GM13976 (cell line): Measurements from ENCODE around the gene RAPGEF2.

Experiments
- DNase-seq: peaks from one replicate; pipeline ENCODE4 v3.0.0; 2012; ENCODE audit warnings: low spot score
- in situ Hi-C: fragments of 300-500 bp; cut with MboI; formaldehyde crosslinking; loops from one replicate; pipeline ENCODE4 v1.12.0; 2022; ENCODE audit warnings: low sequenced_read_pairs, mixed read lengths, inconsistent platforms; ENCODE audit not compliant: unreplicated experiment
- TF ChIP-seq, protein P1 (sequence below): IDR thresholded peaks from 2 replicates; pipeline ENCODE4 v1.5.1; 2012; ENCODE audit warnings: borderline replicate concordance, mild to moderate bottlenecking; ENCODE audit not compliant: insufficient read depth; ENCODE audit errors: extremely low read depth, missing control alignments, control extremely low read depth

RAPGEF2 gene

DNA sequence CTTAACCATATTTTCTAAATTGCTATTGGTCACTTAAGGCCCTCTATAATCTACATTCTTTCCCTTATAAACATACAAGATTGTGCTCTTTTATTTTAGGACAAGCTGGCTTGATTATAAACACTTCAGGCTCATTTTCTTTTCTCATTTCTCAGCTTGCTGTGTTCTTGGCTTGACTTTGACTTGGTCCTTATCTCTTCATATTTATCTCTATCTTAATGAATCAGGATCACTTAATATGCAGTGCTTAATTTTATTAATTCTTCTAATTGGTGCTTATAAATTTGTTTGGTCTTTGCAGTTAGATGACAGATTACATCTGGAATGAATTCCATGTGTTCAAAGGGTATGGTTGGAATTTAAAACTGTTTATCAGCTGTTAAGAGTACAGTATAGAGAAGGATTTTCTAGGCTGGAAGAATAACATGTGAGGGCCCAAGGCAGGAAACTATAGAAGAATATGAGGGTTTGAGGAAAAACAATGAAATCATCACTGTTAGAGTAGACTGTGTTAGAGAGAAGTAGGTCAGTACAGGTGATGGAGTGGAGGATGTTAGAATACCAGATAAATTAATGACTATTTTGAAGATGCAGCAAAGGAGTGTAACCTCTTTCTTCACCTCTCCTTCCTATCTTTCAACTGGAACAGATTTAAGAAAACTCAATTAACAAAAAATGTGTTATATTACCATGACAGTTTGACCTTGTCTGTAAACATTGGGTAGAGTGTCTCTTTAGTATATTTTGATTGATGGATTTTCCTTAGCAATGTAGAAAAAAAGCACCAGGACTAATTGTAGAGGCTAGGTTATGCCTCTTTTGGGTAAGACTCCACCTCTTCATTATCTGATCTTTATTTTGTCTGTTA, 169.6 kb downstream of the RAPGEF2 start:
- TF ChIP-seq, protein P1, sequence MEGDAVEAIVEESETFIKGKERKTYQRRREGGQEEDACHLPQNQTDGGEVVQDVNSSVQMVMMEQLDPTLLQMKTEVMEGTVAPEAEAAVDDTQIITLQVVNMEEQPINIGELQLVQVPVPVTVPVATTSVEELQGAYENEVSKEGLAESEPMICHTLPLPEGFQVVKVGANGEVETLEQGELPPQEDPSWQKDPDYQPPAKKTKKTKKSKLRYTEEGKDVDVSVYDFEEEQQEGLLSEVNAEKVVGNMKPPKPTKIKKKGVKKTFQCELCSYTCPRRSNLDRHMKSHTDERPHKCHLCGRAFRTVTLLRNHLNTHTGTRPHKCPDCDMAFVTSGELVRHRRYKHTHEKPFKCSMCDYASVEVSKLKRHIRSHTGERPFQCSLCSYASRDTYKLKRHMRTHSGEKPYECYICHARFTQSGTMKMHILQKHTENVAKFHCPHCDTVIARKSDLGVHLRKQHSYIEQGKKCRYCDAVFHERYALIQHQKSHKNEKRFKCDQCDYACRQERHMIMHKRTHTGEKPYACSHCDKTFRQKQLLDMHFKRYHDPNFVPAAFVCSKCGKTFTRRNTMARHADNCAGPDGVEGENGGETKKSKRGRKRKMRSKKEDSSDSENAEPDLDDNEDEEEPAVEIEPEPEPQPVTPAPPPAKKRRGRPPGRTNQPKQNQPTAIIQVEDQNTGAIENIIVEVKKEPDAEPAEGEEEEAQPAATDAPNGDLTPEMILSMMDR: no peak
- no peak for DNase-seq
- in situ Hi-C loops: no loop called here

DNA sequence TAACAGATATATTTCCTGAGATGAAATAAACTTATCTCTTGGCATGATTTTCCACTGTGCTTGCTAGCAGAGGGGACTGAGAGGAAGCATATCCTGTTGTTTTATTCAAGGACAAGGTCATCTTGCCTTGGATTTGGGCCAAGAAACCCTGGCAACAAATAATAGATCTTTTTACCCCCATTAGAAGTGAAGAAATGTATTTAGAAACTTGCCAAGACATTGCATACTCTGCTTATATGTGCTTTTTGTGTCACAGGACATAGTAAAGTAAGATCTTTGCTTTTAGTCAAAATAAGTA, 170.2 kb downstream of the RAPGEF2 start:
- in situ Hi-C loops: no loop called here
- TF ChIP-seq, protein P1: no peak
- DNase-seq: no peak

DNA sequence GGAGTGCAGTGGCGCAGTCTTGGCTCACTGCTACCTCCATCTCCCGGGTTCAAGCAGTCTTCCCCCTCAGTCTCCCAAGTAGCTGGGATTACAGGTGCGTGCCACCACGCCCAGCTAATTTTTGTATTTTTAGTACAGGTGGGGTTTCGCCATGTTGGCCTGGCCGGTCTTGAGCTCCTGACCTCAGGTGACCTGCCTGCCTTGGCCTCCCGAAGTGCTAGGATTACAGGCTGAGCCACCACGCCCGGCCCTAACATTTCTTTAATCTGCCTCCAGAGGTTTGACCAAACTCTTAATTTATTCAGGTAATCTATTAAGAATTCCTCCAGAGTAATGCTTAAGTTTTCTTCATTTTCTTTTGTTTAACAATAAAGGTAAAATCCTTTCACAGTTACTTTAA, 171.0 kb downstream of the RAPGEF2 start:
- DNase-seq: no peak
- TF ChIP-seq, protein P1: no peak
- in situ Hi-C loops: no loop called here

DNA sequence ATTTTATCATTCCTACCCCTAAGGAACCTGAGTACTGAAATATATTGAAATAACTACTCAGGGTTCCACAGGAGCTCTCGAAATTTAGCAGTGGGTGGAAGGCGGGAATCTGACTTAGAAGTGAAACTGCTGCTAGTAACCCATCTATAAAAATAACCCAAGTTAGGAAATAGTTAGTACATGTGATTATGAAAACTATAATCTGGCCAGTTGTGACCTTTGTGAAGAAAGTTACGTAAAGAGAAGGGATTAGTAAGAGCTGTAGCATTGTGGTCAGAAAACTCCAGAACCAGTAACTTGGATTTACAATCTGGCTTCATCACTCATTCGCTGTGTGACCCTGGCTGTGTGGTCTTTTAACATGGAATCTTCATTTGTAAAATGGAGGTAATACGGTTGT, 175.5 kb downstream of the RAPGEF2 start:
- TF ChIP-seq, protein P1: no peak
- in situ Hi-C loops: no loop called here
- no peak for DNase-seq

DNA sequence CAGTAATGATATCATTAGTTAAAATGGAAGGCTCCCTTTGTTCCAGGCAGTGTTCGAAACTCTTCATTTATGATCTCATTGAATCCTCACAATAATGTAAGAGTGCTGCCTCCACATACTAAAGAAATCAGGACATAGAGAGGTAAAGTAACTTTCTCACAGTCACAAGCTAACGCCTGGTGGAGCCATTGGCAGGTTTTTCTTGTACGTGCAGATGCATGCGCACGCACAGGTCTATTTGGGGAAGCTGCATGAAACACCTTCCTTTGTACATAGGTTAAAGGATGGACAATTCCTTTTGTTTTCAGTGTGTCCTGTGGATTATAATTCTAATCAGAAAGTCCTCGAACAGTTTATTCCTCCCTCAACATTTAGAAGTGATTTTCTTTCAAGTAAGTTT, 176.2 kb downstream of the RAPGEF2 start:
- in situ Hi-C loops: no loop called here
- no peak for DNase-seq
- TF ChIP-seq, protein P1: no peak

DNA sequence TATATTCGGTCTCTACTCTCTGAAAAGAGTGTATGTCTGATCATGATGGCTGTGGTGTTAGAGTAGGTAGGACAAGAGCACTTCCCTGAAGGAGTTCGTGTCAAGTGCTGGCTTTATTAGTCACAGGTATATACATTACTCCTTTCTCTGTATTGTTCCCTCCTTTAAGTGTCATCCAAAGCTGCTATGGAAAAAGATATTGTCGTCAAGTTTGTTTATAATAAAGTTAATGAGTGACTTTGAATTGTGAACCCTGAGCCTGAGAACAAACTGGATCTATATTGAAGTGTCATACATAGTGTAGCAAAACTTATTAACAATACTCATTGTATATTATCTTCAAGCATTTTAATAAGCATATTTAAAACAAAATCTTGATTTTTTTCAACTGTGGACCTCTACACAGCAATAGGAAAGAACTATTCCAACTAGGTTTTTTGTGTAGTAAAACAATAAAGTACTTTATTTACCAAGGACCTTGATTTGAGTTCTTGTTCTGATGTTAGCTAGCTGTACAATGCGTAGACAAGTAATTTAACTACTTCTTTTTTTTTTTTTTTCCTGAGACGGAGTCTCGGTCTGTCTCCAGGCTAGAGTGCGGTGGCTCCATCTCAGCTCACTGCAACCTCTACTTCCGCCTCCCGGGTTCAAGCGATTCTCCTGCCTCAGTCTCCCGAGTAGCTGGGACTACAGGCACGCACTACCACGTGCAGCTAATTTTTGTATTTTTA, 177.7 kb downstream of the RAPGEF2 start:
- in situ Hi-C loops: no loop called here
- TF ChIP-seq, protein P1: no peak
- no peak for DNase-seq

DNA sequence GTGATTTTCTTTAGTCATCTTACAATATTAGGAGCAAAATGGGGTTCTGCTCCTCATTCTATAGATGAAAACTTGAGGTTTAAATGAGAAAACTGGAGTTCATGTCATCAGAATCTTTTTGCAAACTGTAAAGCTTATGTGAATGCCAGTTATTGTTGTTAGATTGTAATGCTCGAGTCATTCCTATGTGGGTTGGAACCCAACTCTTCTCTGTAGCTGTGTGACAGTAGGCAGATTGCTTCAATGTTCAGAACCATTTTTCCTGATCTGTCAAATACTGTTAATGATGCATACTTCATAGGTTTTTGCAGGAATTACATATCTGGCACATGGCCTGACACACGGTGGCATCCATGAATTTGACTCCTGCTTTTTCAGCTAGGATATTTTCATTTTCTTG, 178.9 kb downstream of the RAPGEF2 start:
- TF ChIP-seq, protein P1: no peak
- in situ Hi-C loops: no loop called here
- no peak for DNase-seq
